Lower leg skin (tissue), 3 donors: ENCODE data around the gene CCND1.

Experiments used
- POLR2A ChIP-seq, 2 donors: fragments of 450-650 bp; IDR thresholded peaks; one replicate each; pipeline ENCODE4 v1.6.1; 2016 to 2017; ENCODE audit warnings: antibody characterized with exemption in 2 of 2, mild to moderate bottlenecking in 1 of 2, moderate library complexity in 1 of 2
- TF ChIP-seq, protein P1 (sequence below), 3 donors: fragments of 450-650 bp; IDR thresholded peaks; one replicate each; pipeline ENCODE4 v1.5.1; 2016; ENCODE audit warnings: antibody characterized with exemption in 3 of 3, mild to moderate bottlenecking in 3 of 3, moderate library complexity in 2 of 3

DNA sequence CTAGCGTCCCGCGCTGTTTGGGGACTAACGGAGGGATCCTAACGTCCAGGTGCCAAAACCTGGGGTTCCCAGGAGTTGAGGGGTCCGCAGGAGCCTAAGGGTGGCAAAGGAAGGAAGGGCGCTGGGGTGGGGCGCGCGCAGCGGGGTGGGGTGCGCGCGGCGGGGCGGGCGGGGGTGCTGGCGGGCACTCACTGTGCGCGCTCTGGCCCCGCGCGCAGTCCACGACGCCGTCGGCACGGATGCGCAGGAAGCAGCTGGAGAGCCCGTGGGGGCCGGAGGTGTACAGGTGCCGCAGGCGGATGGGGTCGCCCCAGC lies 62.5 kb downstream of the CCND1 start:
- TF ChIP-seq, protein P1, sequence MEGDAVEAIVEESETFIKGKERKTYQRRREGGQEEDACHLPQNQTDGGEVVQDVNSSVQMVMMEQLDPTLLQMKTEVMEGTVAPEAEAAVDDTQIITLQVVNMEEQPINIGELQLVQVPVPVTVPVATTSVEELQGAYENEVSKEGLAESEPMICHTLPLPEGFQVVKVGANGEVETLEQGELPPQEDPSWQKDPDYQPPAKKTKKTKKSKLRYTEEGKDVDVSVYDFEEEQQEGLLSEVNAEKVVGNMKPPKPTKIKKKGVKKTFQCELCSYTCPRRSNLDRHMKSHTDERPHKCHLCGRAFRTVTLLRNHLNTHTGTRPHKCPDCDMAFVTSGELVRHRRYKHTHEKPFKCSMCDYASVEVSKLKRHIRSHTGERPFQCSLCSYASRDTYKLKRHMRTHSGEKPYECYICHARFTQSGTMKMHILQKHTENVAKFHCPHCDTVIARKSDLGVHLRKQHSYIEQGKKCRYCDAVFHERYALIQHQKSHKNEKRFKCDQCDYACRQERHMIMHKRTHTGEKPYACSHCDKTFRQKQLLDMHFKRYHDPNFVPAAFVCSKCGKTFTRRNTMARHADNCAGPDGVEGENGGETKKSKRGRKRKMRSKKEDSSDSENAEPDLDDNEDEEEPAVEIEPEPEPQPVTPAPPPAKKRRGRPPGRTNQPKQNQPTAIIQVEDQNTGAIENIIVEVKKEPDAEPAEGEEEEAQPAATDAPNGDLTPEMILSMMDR (IDR thresholded peaks at IDR 0.05) = no peak
- no peak for TF ChIP-seq POLR2A (IDR thresholded peaks at IDR 0.05)
